GM19099 (cell line): ENCODE results near the gene MAPKAPK5.

ENCODE experiments used
- POLR2A ChIP-seq: IDR thresholded peaks from 3 replicates; pipeline ENCODE4 v1.6.1; 2011; ENCODE audit warnings: low read depth; ENCODE audit not compliant: insufficient read length; ENCODE audit errors: extremely low read depth

MAPKAPK5 gene, protein sequence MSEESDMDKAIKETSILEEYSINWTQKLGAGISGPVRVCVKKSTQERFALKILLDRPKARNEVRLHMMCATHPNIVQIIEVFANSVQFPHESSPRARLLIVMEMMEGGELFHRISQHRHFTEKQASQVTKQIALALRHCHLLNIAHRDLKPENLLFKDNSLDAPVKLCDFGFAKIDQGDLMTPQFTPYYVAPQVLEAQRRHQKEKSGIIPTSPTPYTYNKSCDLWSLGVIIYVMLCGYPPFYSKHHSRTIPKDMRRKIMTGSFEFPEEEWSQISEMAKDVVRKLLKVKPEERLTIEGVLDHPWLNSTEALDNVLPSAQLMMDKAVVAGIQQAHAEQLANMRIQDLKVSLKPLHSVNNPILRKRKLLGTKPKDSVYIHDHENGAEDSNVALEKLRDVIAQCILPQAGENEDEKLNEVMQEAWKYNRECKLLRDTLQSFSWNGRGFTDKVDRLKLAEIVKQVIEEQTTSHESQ

DNA sequence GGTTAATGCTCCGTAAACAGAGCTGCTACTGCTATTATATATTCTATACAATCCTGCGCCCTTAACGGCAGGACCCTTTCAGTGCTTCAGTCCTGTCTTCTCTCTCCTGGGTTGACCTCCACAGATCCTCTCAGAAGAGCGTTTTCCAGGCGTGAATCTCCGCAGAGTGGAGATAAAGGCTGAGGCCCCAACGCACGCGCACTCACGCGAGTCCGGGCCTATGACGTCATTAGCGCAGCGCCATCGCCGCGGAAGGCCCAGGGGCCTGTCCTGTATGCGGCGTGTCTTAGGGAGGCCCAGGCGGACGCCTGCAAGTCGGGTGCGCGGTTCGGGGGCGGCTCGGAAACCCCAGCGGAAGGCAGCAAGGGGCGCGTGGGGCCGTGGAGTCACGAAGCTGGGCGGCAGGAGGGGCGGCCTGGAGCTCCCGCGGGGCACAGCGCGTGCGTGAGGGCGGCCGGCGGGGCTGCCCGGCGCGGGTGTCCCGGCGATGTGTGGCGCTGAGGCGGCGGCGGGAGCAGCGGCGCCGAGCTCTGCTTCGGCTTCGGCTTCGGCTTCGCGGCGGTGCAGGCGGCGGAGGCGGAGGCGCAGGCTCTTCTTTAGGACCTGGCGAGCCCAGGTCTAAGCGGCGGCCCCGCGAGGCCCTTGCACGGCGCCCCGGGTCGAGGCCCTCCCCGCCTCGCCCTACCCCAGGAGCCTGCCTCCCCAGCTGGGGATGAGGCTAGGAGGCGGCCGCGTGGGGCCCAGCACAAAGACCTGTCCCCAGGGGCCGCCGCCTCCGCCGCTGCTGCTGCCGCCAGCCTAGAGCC lies at the start of gene MAPKAPK5:
Gene MAPKAPK5 (plus strand): TSS at position 479 of the 806 bp plus-strand sequence. CDS start 506 bp downstream, outside the sequence.
- peak; percentile 93 for TF ChIP-seq POLR2A

DNA sequence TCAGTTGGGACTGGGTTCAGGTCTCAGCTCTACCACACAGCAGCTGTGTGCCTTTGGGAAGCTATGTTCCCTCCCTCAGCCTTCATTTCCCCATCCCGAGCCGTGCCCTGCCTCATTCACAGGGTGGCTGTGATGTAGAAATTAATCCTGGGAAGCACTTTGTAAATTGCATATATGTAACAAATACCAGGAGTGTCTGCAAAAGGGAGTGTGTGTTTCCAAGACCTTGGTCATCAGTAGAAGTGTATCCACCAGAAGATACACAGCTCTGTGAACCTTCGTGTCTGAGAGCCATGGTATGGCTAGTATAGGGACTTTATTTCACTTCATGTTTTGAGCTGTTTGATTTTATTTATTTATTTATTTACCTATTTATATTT lies 49.2 kb upstream of the MAPKAPK5 start:
- TF ChIP-seq POLR2A, result no peak

DNA sequence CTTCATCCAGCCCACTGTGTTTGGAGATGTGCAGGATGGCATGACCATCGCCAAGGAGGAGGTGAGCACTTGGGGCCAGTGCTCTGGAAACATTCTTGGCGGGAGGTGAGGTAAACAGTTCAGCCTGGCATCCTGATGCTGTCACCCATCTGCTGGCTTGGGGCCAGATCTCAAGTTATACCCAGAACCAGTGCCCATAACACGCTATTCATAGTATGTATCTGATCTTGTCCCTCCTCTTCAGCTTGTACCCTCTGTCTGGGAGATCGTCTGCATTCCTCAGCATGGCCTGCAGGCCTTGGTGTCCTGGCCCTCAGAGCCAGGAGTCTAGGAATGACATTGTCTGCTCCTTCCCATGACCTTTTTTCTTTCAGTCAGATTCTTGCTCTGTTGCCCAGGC lies 43.8 kb upstream of the MAPKAPK5 start:
- no peak for TF ChIP-seq POLR2A

DNA sequence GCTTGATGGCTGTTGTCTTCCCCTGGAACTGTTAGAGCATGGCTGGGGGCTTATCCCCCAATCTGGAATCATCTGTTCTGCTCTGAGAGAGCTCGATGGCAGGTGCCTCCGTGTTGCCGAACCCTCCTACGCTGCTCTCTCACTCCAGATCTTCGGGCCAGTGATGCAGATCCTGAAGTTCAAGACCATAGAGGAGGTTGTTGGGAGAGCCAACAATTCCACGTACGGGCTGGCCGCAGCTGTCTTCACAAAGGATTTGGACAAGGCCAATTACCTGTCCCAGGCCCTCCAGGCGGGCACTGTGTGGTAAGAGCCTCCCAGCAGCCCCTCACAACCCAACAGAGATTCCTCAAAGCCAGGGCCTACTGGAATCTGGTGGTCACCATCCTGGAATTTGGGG lies 42.3 kb upstream of the MAPKAPK5 start:
- no peak for TF ChIP-seq POLR2A

DNA sequence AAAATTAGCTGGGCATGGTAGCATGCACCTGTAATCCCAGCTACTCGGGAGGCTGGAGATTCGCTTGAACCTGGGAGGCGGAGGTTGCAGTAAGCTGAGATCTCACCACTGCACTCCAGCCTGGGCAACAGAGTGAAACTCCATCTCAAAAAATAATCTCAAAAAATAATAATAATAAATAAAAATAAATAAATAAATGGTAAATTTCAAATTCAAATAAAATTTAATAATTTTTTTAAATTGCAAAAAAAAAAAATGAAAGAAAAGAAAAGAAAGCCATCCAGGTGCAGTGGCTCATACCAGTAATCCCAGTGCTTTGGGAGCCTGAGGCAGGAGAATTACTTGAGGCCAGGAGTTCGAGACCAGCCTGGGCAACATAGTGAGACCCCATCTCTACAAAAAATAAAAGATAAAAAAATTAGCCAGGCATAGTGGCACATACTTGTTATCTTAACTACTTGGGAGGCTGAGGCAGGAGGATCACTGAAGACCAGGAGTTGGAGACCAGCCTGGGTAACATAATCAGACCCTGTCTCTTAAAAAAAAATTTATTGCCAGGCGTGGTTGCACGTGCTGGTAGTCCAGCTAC lies 38.9 kb upstream of the MAPKAPK5 start:
- TF ChIP-seq POLR2A, result no peak

DNA sequence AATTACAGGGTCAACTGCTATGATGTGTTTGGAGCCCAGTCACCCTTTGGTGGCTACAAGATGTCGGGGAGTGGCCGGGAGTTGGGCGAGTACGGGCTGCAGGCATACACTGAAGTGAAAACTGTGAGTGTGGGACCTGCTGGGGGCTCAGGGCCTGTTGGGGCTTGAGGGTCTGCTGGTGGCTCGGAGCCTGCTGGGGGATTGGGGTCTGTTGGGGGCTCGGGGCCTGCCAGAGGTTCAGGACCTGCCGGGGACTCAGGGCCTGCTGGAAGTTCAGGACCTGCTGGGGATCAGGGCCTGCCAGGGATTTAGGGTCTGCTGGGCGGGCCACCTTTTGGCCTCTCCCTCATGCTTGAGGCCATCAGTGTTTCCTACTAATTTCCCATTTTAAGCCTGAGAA lies 38.2 kb upstream of the MAPKAPK5 start:
- no peak for TF ChIP-seq POLR2A

DNA sequence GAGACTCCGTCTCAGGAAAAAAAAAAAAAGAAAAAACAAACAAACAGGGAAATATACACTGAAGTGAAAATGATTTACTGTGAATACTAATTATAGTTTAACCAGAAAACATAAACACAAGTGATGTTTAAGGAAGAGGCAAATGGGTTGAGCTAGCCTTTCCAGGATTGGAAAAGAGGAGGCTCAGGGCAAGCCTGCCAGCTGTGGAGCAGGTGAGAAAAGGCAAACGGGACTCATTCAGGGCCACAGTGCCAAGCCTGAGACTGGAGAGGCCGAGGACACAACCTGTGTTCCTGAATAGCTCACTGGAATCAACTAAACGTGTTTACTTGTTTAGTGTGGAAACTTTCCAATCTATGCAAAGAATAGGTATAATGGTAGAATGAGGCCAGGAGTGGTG lies 35.7 kb upstream of the MAPKAPK5 start:
- no peak for TF ChIP-seq POLR2A

DNA sequence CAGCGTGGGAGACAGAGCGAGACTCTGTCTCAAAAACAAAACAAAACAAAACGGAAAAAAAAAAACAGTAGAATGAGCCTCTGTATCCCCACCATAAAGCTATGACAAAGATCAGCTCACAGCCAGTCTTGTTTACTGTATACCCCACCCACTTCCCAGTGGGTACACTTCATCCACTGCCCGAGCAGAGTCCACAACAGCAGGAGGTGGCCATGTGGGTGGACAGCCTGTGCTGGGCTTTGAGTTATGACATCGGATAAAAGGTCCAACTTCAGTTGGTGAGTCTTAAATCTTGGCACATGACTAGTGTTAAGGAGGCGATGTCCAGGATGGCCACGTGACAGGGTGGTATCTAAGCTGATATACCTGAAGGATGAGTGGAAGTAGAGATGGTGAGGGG lies 34.8 kb upstream of the MAPKAPK5 start:
- TF ChIP-seq POLR2A, result no peak

DNA sequence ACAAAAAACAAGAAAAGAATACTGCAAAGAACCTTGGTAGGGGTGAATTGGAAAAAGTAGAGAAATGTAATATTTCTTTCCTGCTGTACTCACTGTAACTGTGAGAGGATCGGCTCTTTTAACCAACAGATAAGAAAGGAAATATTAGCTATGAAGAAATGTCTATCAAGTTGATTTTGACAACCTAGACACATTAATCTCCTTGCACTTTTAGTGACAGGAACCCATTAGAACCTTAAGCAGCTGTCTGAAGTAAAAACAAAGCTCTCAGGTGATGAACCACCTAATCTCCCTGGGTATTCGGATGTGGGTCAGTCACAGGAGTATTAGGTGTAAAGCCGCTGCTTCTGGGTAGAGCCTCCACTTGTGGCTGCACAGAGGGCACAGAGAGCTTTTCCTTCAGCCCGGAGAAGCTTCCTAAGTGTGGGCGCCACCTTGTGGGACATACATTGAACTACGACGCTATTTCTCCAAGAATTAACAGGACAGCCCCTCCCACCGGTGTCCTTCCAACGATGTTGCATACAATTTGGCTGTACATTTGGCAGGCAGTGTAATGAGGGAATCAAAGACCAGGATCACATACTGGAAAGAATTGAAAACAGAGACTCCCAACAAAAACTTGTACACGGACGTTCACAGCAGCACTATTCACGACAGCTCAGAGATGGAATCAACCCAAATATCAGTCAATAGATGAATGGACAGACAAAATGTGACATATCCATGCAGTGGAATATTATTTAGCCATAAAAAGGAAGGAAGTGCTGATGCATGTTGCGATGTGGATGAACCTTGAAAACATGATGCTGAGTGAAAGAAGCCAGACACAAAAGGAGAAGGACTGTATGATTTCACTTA lies 28.9 kb upstream of the MAPKAPK5 start:
- TF ChIP-seq POLR2A, result no peak

DNA sequence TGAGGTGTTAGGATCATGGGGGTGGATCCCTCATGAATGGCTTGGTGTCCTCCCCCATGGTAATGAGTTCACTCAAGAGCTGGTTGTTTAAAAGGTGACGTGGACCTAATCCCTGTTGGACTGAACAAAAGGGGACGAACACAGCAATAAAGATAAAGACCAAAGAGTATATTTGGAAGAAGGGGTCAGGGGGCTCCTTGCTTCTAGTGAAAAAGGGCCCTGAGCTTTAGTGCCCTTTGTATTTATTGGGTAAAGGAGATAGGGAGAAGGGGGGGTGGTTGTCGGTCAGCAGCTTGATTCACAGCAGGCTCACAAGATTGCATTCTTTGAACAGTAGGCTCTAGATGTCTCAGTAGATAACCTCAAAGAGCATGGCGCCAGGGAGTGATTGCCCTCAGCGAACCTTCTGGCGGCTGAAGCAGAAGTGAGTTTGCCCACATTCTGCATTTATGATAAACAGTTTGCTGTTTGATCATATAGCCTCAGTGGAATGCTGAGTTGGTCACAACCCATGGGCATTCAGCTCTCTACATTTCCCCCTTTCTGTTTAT lies 25.9 kb upstream of the MAPKAPK5 start:
- no peak for TF ChIP-seq POLR2A

DNA sequence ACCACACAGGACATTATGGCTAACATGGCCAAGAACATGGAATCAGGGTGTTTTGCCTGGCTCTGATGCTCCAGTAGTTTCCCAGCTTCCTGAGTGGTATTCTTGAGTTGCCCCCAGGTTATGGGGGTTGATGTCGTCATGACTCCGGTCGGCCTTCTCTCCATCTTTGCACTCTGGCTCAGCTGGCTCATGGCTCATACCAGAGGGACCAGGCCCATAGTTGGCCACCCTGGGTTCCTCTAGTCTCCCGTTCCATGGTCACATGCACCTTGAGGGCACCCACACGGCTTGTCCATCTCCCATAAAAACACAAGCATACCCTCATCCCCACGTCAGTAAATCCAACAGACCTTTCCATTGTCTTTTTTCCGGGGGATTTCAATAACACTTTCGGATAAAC lies 23.7 kb upstream of the MAPKAPK5 start:
- TF ChIP-seq POLR2A, result no peak

DNA sequence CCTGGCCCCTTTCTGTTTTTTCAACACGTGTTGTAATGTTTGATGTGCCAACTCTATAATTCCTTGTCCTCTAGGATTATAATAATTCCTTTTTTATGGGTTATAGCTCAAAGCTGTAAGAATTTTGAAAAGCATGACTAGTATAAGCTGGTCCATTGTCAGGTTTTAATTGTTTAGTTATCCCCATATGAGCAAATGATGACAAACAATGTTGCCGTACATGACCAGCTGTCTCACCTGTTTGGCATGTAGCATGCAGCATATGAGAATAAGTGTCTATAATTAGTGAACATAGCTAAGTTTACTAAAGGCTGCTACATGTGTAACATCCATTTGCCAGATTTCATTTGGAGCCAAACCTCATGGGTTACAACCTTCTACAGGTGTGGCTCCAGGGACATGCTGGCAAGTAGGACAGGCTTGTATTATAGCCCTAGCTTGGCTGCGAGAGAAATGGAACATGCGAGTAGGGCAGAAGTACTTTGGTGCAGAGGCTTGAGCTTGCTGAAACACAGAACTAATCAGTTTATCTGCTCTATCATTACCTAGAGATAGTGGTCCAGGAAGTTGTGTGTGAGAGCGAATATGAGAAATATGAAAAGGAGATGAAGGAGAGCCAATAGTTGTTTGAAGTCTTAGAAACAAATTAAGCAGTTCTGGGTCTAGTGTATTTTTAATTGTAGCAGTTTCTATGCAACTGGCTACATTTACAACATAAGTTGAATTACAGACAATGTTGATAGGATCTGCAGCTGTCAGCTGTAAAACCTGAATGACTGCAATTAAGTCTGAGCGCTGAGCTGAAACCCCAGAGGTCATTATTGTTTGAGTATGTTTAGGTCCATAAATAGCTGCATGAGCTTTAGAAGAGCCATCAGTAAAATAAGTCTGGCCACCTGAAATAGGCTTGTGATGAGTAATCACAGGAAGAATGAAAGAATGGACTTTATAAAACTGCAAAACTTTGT lies 22.6 kb upstream of the MAPKAPK5 start:
- no peak for TF ChIP-seq POLR2A

DNA sequence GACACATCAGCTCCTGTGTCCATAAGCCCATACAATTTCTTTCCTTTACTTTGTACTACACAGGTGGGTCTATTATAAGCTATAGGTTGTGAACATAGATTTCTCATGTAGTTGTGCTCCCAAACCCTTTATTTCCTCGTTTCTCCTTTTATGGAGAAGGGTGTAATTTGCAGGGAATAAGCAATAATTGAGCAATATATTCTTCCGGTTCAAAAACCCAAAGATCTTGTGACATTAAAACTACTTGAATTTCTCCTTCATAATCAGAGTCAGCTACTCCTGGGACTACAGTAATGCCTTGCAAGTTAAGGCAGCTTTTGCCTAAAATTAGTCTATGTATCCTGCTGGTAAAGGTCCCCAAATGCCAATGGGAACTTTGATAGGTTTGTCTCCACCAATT lies 19.1 kb upstream of the MAPKAPK5 start:
- TF ChIP-seq POLR2A, result no peak
